8988T (cell line): ENCODE results near the gene B2M.
"Not testable (repeated sequence)": the region's sequence is repeated elsewhere in the genome, so short reads cannot be mapped to it uniquely, and the experiment has no call there.

Source experiments
- DNase-seq: peaks from one replicate; pipeline ENCODE4 v3.0.0; 2011

Gene B2M

GRCh38 chr15:44726568-44727484, 15.5 kb downstream of the B2M start:
- DNase-seq = no peak

DNA sequence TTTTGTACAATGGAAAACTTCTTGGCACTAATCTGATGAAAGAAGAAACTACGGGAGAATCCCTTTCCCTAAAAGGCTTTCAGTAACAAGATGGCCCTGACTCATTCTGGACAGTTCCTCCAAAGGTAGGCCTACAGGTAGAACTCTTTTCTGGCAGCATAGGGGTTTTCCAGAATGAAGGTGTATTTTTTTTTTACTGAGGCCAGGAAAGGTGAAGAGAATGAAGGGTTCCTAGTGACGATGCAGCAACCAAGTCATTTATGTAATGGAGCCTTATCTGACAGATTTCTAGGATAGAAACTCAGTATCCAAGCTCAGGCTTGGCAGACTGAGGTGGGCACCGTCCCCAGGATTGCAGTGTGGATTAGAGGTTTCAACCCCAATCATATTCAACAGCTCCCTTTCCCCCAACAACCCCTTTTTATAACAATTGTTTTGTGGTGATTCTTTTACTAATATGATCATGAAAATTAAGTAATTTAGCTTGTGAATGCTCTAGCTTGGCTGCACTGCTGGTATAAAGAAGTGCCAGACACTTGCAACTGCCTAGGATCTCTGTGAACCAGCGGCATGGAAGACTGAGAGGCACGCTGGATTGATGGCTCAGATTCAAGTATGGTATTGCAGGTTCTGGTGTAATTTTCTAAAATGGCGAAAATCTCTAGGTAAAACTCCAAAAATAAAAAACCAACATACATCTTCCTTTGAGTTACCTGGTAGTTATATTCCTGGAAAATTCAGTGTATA, 16.3 kb downstream of the B2M start:
- no peak for DNase-seq

GRCh38 chr15:44728232-44728575, 16.9 kb downstream of the B2M start:
- not testable (repeated sequence) for DNase-seq

- peak; percentile 23 for DNase-seq
Measured at GRCh38 chr15:44728576-44729407, 17.5 kb downstream of the B2M start.

- DNase-seq = no peak
Measured at GRCh38 chr15:44729408-44730127, 18.3 kb downstream of the B2M start.

DNA sequence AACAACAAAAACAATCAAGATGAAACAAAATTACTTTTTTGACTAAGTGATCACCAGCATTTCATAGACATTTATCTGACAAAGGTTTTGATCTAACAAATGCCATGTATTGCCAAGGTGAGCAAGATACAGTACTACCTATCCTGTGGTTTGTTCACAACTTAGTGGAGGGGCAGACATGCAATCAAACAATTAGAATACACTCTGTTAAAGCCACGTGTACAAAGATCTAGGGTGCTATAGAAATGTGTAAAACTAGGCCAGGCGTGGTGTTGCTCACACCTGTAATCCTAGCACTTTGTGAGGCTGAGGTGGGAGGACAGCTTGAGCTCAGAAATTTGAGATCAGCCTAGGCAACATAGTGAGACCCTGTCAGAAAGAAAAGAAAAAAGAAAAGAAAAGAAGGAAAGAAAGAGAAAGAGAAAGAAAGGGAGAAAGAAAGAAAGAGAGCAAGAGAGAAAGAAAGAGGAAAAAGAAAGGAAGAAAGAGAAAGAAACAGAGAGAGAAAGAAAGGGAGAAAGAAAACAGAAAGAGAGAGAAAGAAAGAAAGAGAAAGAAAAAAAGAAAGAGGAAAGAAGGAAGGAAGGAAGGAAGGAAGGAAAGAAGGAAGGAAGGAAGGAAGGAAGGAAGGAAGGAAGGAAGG, 23.6 kb downstream of the B2M start:
- no peak for DNase-seq

GRCh38 chr15:44735482-44736180, 24.3 kb downstream of the B2M start:
- DNase-seq = no peak

GRCh38 chr15:44736181-44736765, 25.0 kb downstream of the B2M start, which contains the start of gene TRIM69:
Gene TRIM69 (plus strand): TSS chr15:44736528. CDS start chr15:44736705, 177 bp downstream.
- no peak for DNase-seq

- no peak for DNase-seq
Measured at GRCh38 chr15:44738340-44738984, 27.1 kb downstream of the B2M start.

DNA sequence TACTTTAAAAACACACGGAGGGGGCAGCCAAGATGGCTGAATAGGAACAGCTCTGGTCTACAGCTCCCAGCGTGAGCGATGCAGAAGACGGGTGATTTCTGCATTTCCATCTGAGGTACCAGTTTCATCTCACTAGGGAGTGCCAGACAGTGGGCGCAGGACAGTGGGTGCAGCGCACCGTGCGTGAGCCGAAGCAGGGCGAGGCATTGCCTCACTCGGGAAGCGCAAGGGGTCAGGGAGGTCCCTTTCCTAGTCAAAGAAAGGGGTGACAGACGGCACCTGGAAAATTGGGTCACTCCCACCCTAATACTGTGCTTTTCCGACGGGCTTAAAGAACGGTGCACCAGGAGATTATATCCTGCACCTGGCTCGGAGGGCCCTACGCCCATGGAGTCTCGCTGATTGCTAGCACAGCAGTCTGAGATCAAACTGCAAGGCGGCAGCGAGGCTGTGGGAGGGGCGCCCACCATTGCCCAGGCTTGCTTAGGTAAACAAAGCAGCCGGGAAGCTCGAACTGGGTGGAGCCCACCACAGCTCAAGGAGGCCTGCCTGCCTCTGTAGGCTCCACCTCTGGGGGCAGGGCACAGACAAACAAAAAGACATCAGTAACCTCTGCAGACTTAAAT, 28.0 kb downstream of the B2M start:
- not testable (repeated sequence) for DNase-seq

GRCh38 chr15:44743454-44743853, 32.1 kb downstream of the B2M start:
- not testable (repeated sequence) for DNase-seq

DNA sequence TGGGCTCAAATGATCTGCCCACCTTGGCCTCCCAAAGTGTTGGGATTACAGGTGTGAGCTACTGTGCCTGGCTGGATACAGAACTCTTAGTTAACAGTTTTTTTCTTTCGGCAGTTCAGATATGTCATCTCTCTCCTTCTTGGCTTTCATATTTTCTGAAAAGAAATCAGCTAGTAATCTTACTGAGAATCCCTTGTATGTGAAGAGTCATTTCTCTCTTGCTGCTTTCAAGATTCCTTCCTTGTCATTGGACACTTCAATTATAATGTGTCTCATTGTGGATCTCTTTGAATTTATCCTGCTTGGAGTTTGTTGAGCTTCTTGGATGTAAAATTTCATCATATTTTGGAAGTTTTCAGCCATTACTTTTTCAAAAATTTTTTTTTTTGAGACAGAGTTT, 42.0 kb downstream of the B2M start:
- DNase-seq = no peak

GRCh38 chr15:44763187-44763586, 51.9 kb downstream of the B2M start:
- no peak for DNase-seq

- DNase-seq = no peak
Measured at GRCh38 chr15:44763848-44764247, 52.5 kb downstream of the B2M start.

DNA sequence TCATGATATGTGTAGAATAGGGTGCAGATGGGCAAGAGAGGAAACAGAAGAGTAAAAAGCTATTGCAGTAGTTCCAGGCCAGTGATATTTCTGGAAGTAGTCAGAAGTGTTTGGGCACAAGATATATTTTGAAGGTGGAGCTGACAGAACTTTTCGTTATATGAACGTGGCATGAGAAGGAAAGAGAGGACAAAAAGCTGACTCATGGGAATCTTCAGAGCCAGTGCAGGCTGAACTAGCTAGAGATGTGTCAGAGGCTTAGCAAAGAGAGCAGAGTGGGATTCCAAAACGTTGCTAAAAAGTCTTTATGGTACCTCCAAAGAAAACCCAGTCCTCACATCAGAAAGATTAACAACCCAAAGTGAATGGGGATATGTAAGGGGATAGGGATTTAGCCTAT, 53.7 kb downstream of the B2M start:
- no peak for DNase-seq
